Measurements from ENCODE around the gene KIF1A. TPM values are rescaled to one million over a fixed set of nuclear protein-coding genes. Genes with fewer than 3 reads are reported as not detected.
"Not testable (repeated sequence)": the region's sequence is repeated elsewhere in the genome, so short reads cannot be mapped to it uniquely, and the experiment has no call there.

The KIF1A gene
- total RNA-seq, 1 experiment from 2014 or later: not detected

- peaks cover 15% of the 10 kb centered on the region for H3K27me3 ChIP-seq (ENCODE audit: low read length)
- H3K4me2 ChIP-seq (ENCODE audit: low read length): no peak overlapping the region
- intact Hi-C loops (cut with micrococcal nuclease): no loop called here
- no peaks in the 10 kb centered on the region for H3K9me3 ChIP-seq (ENCODE audit: low read length)
- H4K20me1 ChIP-seq (ENCODE audit: low read length): no peaks in the 10 kb centered on the region
- ChIA-PET CTCF (no interaction called here), POLR2A (ENCODE audit: unreplicated experiment) (no interaction called here)
- no peak overlapping the region for H3K27ac ChIP-seq (ENCODE audit: low read length)
- H2AFZ ChIP-seq (ENCODE audit: low read length): no peak overlapping the region
- no peak; the same call in 1 of the 2 replicates for ATAC-seq
- TF ChIP-seq CTCF (conservative IDR thresholded peaks at IDR 0.05; ENCODE audit: low read depth, low read length) (no peak), EZH2 (IDR thresholded peaks at IDR 0.05; ENCODE audit: low read length, unreplicated experiment) (no peak), EZH2phosphoT487 (IDR thresholded peaks at IDR 0.05; ENCODE audit: borderline replicate concordance, low read length) (no peak)
- H3K36me3 ChIP-seq (ENCODE audit: low read depth, low read length): no peaks in the 10 kb centered on the region
- DNase-seq: no peak
- no peak overlapping the region for H3K9ac ChIP-seq (ENCODE audit: low read length)
- H3F3A ChIP-seq (ENCODE audit: low read length, unreplicated experiment): no peaks in the 10 kb centered on the region
- BruUV-seq (replicated peaks): no TSS peak
- H3K79me2 ChIP-seq (ENCODE audit: low read length): no peaks in the 10 kb centered on the region
- H3K4me3 ChIP-seq (ENCODE audit: low read length): no peak overlapping the region
- H3K9me2 ChIP-seq (replicated peaks; ENCODE audit: low read length): no peaks in the 10 kb centered on the region
- H3K4me1 ChIP-seq (ENCODE audit: insufficient read depth, low read length): no peaks in the 10 kb centered on the region
These were observed 134.1 kb downstream of the KIF1A start for GRCh38 chr2:240685771-240686371.

GRCh38 chr2:240683980-240684728 lies 135.9 kb downstream of the KIF1A start:
- intact Hi-C loops (cut with micrococcal nuclease); H2AFZ ChIP-seq (ENCODE audit: low read length); H3K9me2 ChIP-seq (replicated peaks; ENCODE audit: low read length); H3K4me2 ChIP-seq (ENCODE audit: low read length); DNase-seq; ATAC-seq; POLR2A ChIA-PET (ENCODE audit: unreplicated experiment); CTCF ChIA-PET; H3K9me3 ChIP-seq (ENCODE audit: low read length); BruUV-seq (replicated peaks); H4K20me1 ChIP-seq (ENCODE audit: low read length); H3K79me2 ChIP-seq (ENCODE audit: low read length); H3K27ac ChIP-seq (ENCODE audit: low read length); H3K4me3 ChIP-seq (ENCODE audit: low read length); H3K4me1 ChIP-seq (ENCODE audit: insufficient read depth, low read length); H3K36me3 ChIP-seq (ENCODE audit: low read depth, low read length); H3K9ac ChIP-seq (ENCODE audit: low read length); H3F3A ChIP-seq (ENCODE audit: low read length, unreplicated experiment): not testable (repeated sequence)
- H3K27me3 ChIP-seq (ENCODE audit: low read length): peaks cover 15% of the 10 kb centered on the region

GRCh38 chr2:240683329-240683979 lies 136.6 kb downstream of the KIF1A start:
- H3K79me2 ChIP-seq (ENCODE audit: low read length); H3K36me3 ChIP-seq (ENCODE audit: low read depth, low read length); POLR2A ChIA-PET (ENCODE audit: unreplicated experiment); DNase-seq; H3K4me3 ChIP-seq (ENCODE audit: low read length); H3K4me2 ChIP-seq (ENCODE audit: low read length); BruUV-seq (replicated peaks); H3F3A ChIP-seq (ENCODE audit: low read length, unreplicated experiment); intact Hi-C loops (cut with micrococcal nuclease); H3K27ac ChIP-seq (ENCODE audit: low read length); H3K9me3 ChIP-seq (ENCODE audit: low read length); H3K9ac ChIP-seq (ENCODE audit: low read length); H4K20me1 ChIP-seq (ENCODE audit: low read length); H3K9me2 ChIP-seq (replicated peaks; ENCODE audit: low read length); H3K4me1 ChIP-seq (ENCODE audit: insufficient read depth, low read length); H2AFZ ChIP-seq (ENCODE audit: low read length); ATAC-seq; CTCF ChIA-PET: not testable (repeated sequence)
- peaks cover 15% of the 10 kb centered on the region for H3K27me3 ChIP-seq (ENCODE audit: low read length)

- H3K27me3 ChIP-seq (ENCODE audit: low read length): peaks cover 15% of the 10 kb centered on the region
- H4K20me1 ChIP-seq (ENCODE audit: low read length); DNase-seq; BruUV-seq (replicated peaks); H3K4me1 ChIP-seq (ENCODE audit: insufficient read depth, low read length); H3K36me3 ChIP-seq (ENCODE audit: low read depth, low read length); CTCF ChIA-PET; H3K9me3 ChIP-seq (ENCODE audit: low read length); POLR2A ChIA-PET (ENCODE audit: unreplicated experiment); ATAC-seq; H3K9me2 ChIP-seq (replicated peaks; ENCODE audit: low read length); H3K4me3 ChIP-seq (ENCODE audit: low read length); H3F3A ChIP-seq (ENCODE audit: low read length, unreplicated experiment); H3K9ac ChIP-seq (ENCODE audit: low read length); intact Hi-C loops (cut with micrococcal nuclease); H2AFZ ChIP-seq (ENCODE audit: low read length); H3K27ac ChIP-seq (ENCODE audit: low read length); H3K4me2 ChIP-seq (ENCODE audit: low read length); H3K79me2 ChIP-seq (ENCODE audit: low read length): not testable (repeated sequence)
These were observed 137.4 kb downstream of the KIF1A start, which contains the start of gene AQP12B for GRCh38 chr2:240682431-240683224. AQP12B (minus strand) TSS chr2:240682885; CDS start chr2:240682837, 48 bp downstream.

- H3K79me2 ChIP-seq (ENCODE audit: low read length); H4K20me1 ChIP-seq (ENCODE audit: low read length); H3K4me1 ChIP-seq (ENCODE audit: insufficient read depth, low read length); H3K4me3 ChIP-seq (ENCODE audit: low read length); H2AFZ ChIP-seq (ENCODE audit: low read length); CTCF ChIA-PET; POLR2A ChIA-PET (ENCODE audit: unreplicated experiment); H3K9me3 ChIP-seq (ENCODE audit: low read length); BruUV-seq (replicated peaks); H3K4me2 ChIP-seq (ENCODE audit: low read length); intact Hi-C loops (cut with micrococcal nuclease); ATAC-seq; H3K9me2 ChIP-seq (replicated peaks; ENCODE audit: low read length); H3K27me3 ChIP-seq (ENCODE audit: low read length); H3K27ac ChIP-seq (ENCODE audit: low read length); DNase-seq; H3K9ac ChIP-seq (ENCODE audit: low read length); H3K36me3 ChIP-seq (ENCODE audit: low read depth, low read length); H3F3A ChIP-seq (ENCODE audit: low read length, unreplicated experiment): not testable (repeated sequence)
These were observed 139.8 kb downstream of the KIF1A start for GRCh38 chr2:240680185-240680584.
